ENCODE measurements around the gene KHDRBS1. TPM values are rescaled to one million over a fixed set of nuclear protein-coding genes. Genes with fewer than 3 reads are reported as not detected.

Gene KHDRBS1
- polyA plus RNA-seq, 1 of the 3 experiments (the other 2 are of a cell fraction) = 52.8 TPM

DNA sequence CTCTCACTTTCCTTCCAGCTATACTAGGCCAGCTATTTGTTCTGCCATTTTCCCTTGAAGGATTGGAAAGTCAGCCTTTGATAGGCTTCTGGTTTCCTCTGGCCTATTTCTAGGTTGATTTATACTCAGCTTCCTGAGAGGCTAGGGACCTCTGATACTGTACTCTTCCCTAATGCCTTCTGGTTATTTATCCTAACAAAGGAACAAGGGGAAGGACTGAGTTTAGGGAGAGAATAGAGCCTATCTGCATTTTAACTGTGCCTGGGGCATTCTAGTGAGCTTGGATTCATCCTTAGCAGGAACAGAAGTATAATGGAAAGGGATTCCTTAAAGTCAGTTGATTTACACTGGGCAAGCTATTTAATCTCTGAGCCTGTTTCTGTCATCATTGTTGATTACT lies 47.2 kb downstream of the KHDRBS1 start:
- Histone ChIP-seq H3K4me3 (ENCODE audit: low read depth in 2 of 2, low read length in 1 of 2) (no peak overlapping the region), H3K36me3 (replicated peaks in 1 of 2; ENCODE audit: control insufficient read depth in 1 of 2, insufficient read depth in 2 of 2, low read length in 1 of 2) (peaks cover 55 to 63% of the 10 kb centered on the region in 2 experiments), H2AFZ (ENCODE audit: low read depth) (no peak overlapping the region), H3K27me3 (ENCODE audit: insufficient read depth) (no peaks in the 10 kb centered on the region), H4K20me1 (ENCODE audit: insufficient read depth) (peaks cover 21% of the 10 kb centered on the region), H3K9ac (no peak overlapping the region), H3K27ac (ENCODE audit: low read depth in 2 of 2, low read length in 1 of 2) (peak overlapping the region in 1 of 2 experiments; percentile 88; a peak in 1 of 4 replicates), H3K9me2 (no peaks in the 10 kb centered on the region), H3K4me1 (ENCODE audit: control insufficient read depth in 1 of 2, insufficient read depth in 2 of 2, low read depth in 1 of 2, low read length in 1 of 2) (peaks cover 12 to 23% of the 10 kb centered on the region in 2 experiments; a peak in 3 of 4 replicates), H3K79me2 (ENCODE audit: insufficient read depth) (peaks cover 23% of the 10 kb centered on the region; the same call in 1 of the 2 replicates), H3F3A (replicated peaks; ENCODE audit: insufficient read depth) (peaks cover 87% of the 10 kb centered on the region), H3K9me3 (no peaks in the 10 kb centered on the region), H3K4me2 (no peak overlapping the region)
- no peak for TF ChIP-seq TAF1 (IDR thresholded peaks at IDR 0.05; ENCODE audit: borderline replicate concordance, low read depth, low read length)
- no peak for TF ChIP-seq FOXJ3 (CRISPR knock-in tag; IDR thresholded peaks at IDR 0.05)
- TF ChIP-seq RFX5 (IDR thresholded peaks at IDR 0.05; ENCODE audit: low read length) = no peak
- TF ChIP-seq RCOR1 (IDR thresholded peaks at IDR 0.05; ENCODE audit: low read length) = no peak
- no peak for TF ChIP-seq PBX3 (IDR thresholded peaks at IDR 0.05)
- TF ChIP-seq FOXM1 (IDR thresholded peaks at IDR 0.05; ENCODE audit: low read depth) = no peak
- no peak for TF ChIP-seq MEF2A (IDR thresholded peaks at IDR 0.05; ENCODE audit: borderline replicate concordance, low read depth)
- no peak for TF ChIP-seq YY1 (IDR thresholded peaks at IDR 0.05; ENCODE audit: low read depth)
- TF ChIP-seq, protein P1, sequence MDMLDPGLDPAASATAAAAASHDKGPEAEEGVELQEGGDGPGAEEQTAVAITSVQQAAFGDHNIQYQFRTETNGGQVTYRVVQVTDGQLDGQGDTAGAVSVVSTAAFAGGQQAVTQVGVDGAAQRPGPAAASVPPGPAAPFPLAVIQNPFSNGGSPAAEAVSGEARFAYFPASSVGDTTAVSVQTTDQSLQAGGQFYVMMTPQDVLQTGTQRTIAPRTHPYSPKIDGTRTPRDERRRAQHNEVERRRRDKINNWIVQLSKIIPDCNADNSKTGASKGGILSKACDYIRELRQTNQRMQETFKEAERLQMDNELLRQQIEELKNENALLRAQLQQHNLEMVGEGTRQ (IDR thresholded peaks at IDR 0.05; ENCODE audit: borderline replicate concordance, low read depth, low read length) = no peak
- TF ChIP-seq SMC3 (IDR thresholded peaks at IDR 0.05; ENCODE audit: low read depth, low read length) = no peak
- ChIA-PET POLR2A (no interaction called here), CTCF (interaction anchor here (1.0 to 1.8 kb wide), 2 partner anchors 10 to 13 kb away, joined by 3 to 4 read pairs; no protein-coding TSS in a partner anchor)
- DNase-seq = no peak

DNA sequence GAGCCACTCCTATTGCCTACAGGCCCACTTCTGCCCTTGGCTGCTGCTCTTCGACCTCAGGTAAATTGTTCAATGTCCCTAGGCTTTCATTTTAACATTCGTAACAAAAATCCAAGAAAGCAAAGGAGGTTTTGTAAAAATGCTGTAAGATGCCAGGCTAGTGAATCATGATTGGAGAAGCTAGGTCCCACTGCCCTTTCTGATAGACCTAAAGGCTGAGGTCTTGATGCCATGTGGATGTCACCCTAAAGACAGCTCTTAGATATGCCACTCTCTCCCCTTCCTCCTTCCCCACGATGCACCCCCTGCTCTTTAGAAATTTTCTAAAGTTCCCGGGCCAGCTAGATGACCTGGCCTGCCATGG lies 49.2 kb downstream of the KHDRBS1 start:
- Histone ChIP-seq H3K27ac (ENCODE audit: low read depth in 2 of 2, low read length in 1 of 2) (peak overlapping the region; percentile 45 to 88; a peak in 3 of 4 replicates), H3K79me2 (ENCODE audit: insufficient read depth) (peaks cover 9% of the 10 kb centered on the region; the same call in 1 of the 2 replicates), H2AFZ (ENCODE audit: low read depth) (no peak overlapping the region), H3K9me3 (no peaks in the 10 kb centered on the region), H3K9ac (peak overlapping the region; percentile 55), H3K4me2 (peak overlapping the region; percentile 66), H4K20me1 (ENCODE audit: insufficient read depth) (peaks cover 26% of the 10 kb centered on the region), H3K27me3 (ENCODE audit: insufficient read depth) (no peaks in the 10 kb centered on the region), H3K9me2 (no peaks in the 10 kb centered on the region), H3K4me1 (ENCODE audit: control insufficient read depth in 1 of 2, insufficient read depth in 2 of 2, low read depth in 1 of 2, low read length in 1 of 2) (peaks cover 12 to 36% of the 10 kb centered on the region in 2 experiments; a peak in 3 of 4 replicates), H3F3A (replicated peaks; ENCODE audit: insufficient read depth) (peaks cover 91% of the 10 kb centered on the region), H3K4me3 (ENCODE audit: low read depth in 2 of 2, low read length in 1 of 2) (peak overlapping the region in 1 of 2 experiments; percentile 3; a peak in 1 of 4 replicates), H3K36me3 (replicated peaks in 1 of 2; ENCODE audit: control insufficient read depth in 1 of 2, insufficient read depth in 2 of 2, low read length in 1 of 2) (peaks cover 42 to 49% of the 10 kb centered on the region in 2 experiments)
- WGBS (ENCODE audit: low lambda C conversion rate) = 74% methylated on average over 4 of the region's 4 CpGs
- ChIA-PET CTCF (interaction anchor here (0.7 to 1.9 kb wide), 14 partner anchors 9 to 273 kb away, joined by 3 to 10 read pairs (median 4); partner anchors contain the start of gene KHDRBS1), POLR2A (interaction anchor here (1.0 to 1.7 kb wide), 2 partner anchors 10 to 26 kb away, joined by 3 to 12 read pairs; partner anchors contain the start of gene TMEM39B)
- DNase-seq = no peak
- TF ChIP-seq YY1 (IDR thresholded peaks at IDR 0.05; ENCODE audit: low read depth) (no peak), SIN3A (IDR thresholded peaks at IDR 0.05; ENCODE audit: borderline replicate concordance, low read depth, low read length) (no peak), RFX5 (IDR thresholded peaks at IDR 0.05; ENCODE audit: low read length) (no peak), NFIC (IDR thresholded peaks at IDR 0.05; ENCODE audit: borderline replicate concordance) (no peak), RCOR1 (IDR thresholded peaks at IDR 0.05; ENCODE audit: low read length) (no peak), PBX3 (IDR thresholded peaks at IDR 0.05) (no peak), RAD21 (IDR thresholded peaks at IDR 0.05; ENCODE audit: low read length) (no peak)
- TF ChIP-seq, protein P2, sequence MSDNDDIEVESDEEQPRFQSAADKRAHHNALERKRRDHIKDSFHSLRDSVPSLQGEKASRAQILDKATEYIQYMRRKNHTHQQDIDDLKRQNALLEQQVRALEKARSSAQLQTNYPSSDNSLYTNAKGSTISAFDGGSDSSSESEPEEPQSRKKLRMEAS (IDR thresholded peaks at IDR 0.05; ENCODE audit: low read depth) = no peak
